Amniotic epithelial cell (primary cell): Measurements from ENCODE around the gene SNAP91.
A peak's percentile ranks its signal among the peaks of the same experiment; 100 is the strongest.

Source experiments
- DNase-seq: peaks from one replicate; pipeline ENCODE4 v3.0.0-alpha.2; 2010; ENCODE audit warnings: low read depth

The SNAP91 gene

DNA sequence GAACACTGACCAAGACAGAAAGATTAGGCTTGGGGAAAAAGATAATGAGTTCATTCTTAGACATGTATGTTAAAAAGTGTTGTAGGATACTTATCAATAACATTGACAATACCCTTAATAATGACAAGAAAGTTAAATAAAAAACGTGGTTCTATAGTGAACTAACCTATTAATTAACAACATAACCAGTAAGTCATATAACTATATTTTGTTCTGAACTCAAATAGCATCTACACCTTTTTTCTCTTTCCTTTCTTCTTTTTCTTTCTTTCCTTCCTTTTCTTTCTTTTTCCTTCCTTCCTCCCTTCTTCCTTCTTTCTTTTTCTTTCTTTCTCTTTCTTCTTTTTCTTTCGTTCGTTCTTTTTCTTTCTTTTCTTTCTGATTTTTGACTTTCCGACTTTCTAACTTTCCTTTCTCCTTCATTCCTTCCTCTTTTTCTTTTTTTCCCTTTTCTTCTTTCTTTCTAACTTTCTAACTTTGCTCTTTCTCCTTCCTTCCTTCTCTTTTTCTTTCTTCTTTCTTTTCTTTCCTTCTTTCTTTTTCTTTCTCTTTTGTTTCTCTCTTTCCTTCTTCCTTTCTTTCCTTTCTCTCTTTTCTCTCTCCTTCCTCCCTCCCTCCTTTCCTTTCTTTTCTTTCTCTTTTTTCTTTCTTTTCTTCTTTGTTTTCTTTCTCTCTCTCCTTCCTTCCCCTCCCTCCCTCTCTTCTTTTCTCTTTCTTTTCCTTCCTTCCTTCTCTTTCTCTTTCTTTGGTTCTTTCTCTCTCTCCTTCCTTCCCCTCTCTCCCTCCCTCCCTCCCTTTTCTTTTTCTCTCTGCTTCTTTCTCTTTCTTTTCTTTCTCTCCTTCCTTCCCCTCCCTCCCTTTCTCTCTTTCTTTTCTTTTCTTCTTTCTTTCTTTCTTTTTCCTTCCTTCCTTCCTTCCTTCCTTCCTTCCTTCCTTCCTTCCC is 172.0 kb downstream of the SNAP91 start:
- DNase-seq = no peak

DNA sequence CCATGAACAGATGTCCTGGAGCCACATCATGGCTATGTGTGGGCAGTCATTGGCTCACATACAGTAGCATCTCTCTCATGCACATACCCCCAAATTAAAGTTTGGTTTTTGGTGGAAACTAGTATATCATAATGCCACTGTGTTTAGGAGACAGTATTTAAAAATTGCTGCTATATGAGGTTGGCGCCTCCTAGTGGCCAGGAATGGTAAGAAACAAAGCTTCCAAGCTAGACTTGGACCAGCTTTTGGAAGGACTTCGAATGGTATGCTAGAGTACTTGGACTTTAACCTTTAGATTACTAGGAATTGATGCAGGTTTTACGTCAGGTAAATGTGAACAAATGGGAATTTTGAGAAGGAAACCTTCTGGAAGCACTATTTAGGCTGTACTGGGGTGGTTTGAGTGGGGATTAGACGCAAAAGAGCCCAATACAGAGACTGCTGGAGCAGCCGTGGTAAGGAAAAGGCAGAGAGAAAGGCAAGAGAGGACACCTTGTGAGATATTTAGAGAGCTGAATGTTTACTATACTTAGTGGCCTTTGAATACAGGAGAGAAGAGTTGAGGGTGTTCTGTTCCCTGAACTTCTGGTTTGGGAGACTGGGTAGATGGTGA is 172.8 kb downstream of the SNAP91 start:
- peak; percentile 55 for DNase-seq

DNA sequence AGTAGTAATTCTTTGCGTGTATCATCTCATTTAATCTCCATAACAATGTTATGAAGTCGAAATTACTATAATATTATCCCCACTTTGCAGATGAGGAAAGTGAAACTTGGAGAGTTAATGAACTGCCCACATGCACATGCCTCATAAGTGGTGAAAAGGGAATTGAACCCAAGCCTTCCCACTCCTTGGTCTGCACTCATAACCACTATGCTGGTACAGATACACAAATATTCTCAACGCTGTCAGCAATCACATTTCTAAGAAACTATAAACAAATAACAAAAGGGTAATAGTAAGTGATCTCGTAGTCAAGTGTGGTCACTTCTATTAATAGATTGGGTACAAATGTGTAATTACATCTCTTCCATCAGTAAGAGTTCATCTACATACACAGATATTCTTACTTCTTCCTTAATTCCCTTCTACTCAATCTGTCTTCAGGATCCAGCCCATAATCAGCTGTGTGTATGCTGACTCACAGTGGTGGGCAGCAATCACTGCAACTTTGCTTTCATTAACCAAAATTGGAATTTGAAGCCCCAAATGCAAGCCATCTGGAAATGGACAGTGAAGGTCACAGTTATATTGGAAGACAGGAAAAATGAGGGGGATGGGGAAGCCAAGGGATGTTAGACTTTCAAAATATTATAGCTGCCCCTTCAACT is 190.0 kb downstream of the SNAP91 start:
- peak; percentile 34 for DNase-seq

DNA sequence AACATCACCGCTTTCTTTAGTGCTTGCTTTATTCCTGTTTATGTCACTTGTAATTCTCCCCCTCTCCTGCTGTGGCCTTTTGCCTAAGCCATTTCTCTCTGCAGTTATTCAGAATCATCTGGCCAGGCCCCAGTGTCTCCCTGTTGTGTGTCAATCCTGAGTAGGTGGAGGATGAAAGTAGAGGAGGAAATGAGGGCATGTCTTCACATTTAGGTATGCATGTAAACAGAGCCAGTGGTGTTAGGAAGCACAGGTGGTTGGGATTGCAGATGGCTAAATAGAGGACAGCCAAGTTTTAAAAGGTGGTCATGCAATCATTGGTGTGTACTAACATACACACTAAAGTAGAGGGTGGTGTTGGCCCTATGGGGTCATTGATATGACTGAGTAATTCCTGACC is 191.4 kb downstream of the SNAP91 start:
- DNase-seq = peak; percentile 7

DNA sequence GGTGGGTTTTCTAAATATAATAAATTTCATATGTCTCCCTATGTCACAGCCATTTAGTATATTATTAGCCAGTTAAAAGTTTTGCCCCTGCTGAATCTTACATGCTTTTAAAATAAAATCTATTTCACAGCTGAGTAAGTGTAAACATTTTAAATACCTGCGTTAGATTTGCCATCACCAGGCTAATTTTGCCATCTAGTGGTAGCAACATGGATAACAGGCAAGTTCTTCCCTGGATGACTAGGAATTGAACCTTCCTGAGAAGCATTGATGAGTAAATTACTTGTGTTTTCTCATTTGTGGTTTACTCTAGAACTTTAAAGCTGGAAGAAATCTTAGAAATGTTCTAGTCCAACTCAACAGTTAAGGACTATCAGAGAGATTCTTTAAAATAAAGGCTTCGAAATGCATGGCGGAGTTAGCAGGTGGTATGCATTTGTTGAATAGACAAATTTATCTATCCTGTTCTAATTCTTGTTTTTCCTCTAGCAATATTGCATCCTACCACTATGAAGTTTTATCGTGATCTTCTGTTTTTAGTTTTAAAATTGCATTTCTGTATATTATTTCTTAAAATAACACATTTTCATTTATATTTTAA is 193.9 kb downstream of the SNAP91 start:
- DNase-seq = peak; percentile 61

DNA sequence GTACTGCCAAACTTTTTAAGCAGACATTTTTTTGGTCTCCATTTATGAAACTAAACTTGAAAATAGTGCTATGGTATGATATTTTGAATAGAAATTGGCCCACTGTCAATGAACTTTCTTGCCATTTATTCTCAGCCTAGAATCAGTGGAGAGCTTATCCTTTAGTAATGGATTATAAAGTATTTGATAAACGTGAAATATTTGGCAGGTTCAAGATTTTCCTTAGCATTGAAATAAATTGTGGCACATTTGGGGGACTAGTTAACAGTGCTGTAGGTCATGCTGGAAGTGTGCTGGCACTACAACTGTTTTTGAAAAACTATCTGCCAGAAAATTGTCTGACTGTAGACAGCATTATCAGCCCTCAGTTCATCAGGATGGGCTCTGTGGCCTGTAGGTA is 194.4 kb downstream of the SNAP91 start:
- DNase-seq = no peak

DNA sequence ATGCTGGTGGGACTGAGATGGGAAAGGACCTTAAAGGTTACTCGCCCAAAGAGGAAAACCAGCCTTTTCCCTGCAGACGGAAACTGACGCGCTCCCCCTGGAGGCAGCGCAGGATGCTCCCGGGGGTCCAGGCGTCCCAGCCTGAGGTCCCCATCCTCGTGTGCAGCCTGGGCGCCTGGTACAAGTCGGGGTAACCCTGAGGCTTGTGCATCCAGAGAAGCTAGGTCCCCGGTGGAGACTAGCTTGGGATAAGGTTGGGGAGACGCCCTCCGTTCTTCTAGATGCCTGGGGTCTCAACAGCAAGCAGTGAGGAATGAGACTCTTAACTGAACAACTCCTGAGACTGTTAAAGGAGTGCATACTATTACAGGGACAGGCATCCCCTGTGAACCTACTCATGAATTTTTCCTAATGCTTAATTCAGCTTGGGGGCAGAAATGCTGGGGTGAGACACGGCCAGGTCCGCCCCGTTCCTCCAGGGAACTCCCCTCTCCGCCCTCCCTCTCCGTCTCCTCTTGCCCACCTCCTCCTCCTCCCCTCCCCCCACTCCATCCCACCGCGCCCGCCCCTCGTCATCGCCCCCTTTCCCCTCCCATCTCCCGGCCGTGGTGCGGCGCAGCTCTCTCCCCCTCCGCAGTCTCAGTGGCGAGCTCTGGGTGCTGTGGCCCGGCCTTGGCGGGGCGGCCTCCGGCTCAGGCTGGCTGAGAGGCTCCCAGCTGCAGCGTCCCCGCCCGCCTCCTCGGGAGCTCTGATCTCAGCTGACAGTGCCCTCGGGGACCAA is 196.8 kb downstream of the SNAP91 start, which contains the start of gene PRSS35:
PRSS35 (plus strand) TSS at position 634 of the 781 bp plus-strand sequence. CDS start 10,908 bp downstream, outside the sequence.
- DNase-seq = peak; percentile 37

DNA sequence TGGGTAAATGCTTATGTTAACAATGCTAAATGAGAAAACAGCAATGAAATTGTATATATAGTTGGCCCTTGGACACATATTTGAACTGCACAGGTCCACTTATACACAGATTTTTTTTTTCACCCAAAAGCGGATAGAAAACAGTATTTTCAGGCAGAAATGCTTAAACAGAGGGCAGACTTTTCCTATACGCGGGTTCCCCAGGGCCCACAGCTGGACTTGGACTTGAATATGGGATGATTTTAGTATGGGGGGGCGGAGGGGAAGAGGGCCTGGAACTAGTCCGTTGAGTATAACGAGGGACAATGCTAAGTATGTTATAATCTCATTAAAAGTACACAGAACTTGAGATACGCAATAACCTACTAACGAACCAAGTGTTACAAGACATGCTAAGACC is 197.6 kb downstream of the SNAP91 start:
- no peak for DNase-seq

DNA sequence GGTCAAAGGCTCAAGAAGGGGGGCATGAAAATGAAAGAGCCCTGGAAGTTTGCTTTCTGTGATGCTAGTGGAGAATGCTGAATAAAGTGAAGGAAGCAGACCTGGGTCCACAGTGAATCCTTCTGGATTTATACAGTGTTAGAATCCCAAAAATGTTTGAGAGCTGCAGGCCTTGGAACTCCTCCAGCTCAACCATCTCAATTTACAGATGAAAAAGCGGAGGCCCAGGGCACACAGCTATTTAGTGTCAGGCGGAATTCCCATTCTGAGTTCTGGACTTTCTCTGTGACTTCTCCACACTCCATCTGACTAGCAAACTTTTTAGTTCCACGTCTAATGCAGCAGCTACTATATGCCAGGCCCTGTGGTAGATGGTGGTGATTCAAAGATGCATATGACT is 198.1 kb downstream of the SNAP91 start:
- no peak for DNase-seq

DNA sequence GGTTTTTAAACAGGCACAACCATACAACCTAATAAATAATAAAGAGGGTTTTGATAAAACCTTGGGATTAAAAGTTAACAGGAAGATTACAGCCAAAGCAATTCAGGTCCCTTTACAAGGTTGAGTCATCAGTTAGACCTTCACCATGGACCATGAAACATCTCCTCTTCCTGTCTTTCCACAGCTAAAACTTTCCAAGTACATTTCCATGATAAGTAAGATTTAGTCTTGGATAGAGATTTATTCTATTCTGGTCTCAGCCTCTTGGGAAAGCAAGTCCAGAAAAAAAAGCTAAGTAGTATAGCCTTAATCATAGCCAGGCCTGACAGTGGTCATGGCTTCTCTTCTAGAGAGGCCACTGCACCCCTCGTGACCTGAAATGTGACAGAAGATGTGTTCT is 199.5 kb downstream of the SNAP91 start:
- DNase-seq = peak; percentile 64

DNA sequence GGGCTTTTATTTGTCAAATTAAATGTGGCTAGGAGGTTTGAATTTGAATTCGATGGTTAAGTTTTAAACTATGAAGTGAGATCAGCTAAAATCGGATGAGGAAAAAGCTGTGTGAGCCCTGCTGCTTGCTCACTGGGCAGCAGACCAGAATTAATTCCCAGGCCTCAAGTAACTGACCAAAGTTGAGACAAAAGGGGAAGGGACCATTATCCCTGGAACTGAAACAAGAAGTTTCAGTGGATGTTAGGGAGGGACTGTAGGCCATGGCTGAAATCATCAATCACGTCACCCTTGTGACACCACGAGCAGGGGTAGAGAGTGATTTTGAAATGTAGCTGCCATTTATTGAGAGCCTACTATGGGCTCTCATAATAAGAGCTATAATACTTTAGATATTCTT is 203.5 kb downstream of the SNAP91 start:
- DNase-seq = no peak
